Suppressor macrophage (primary cell): ENCODE measurements around the gene SERPINE2.

Experiments used
- DNase-seq, 4 experiments: peaks; one replicate each; pipeline ENCODE4 v3.0.0-alpha.2; 2020 to 2022

Gene SERPINE2

GRCh38 chr2:224042191-224042696, 3.2 kb upstream of the SERPINE2 start:
- no peak for DNase-seq

GRCh38 chr2:224041554-224041953, 2.5 kb upstream of the SERPINE2 start:
- DNase-seq, result peak in 2 of 4 experiments; percentile 27 to 31

GRCh38 chr2:224040753-224041152, 1.7 kb upstream of the SERPINE2 start:
- DNase-seq, result no peak

GRCh38 chr2:224039770-224040440, 819 bp upstream of the SERPINE2 start:
- DNase-seq, result no peak

GRCh38 chr2:224038830-224039079, 331 bp downstream of the SERPINE2 start:
- DNase-seq, result peak in 1 of 4 experiments; percentile 49

GRCh38 chr2:224038049-224038829, 847 bp downstream of the SERPINE2 start:
- peak in 2 of 4 experiments; percentile 25 to 46 for DNase-seq

GRCh38 chr2:224036731-224037361, 2.2 kb downstream of the SERPINE2 start:
- DNase-seq, result no peak

GRCh38 chr2:224034017-224034416, 5.1 kb downstream of the SERPINE2 start:
- peak in 2 of 4 experiments; percentile 44 to 46 for DNase-seq

GRCh38 chr2:224033601-224034000, 5.5 kb downstream of the SERPINE2 start:
- peak in 3 of 4 experiments; percentile 15 to 45 (median 37) for DNase-seq

GRCh38 chr2:224032283-224032682, 6.8 kb downstream of the SERPINE2 start:
- DNase-seq, result no peak

GRCh38 chr2:224031358-224031970, 7.6 kb downstream of the SERPINE2 start:
- DNase-seq, result no peak

GRCh38 chr2:224030786-224031185, 8.3 kb downstream of the SERPINE2 start:
- no peak for DNase-seq

- no peak for DNase-seq
Observed at GRCh38 chr2:224029876-224030275, 9.2 kb downstream of the SERPINE2 start.

- no peak for DNase-seq
Observed at GRCh38 chr2:224027931-224028330, 11.2 kb downstream of the SERPINE2 start.

GRCh38 chr2:224027070-224027469, 12.0 kb downstream of the SERPINE2 start:
- DNase-seq, result no peak

- DNase-seq, result peak; percentile 84 to 96 (median 88)
Observed at GRCh38 chr2:224025874-224026273, 13.2 kb downstream of the SERPINE2 start.

GRCh38 chr2:224024270-224024669, 14.8 kb downstream of the SERPINE2 start:
- no peak for DNase-seq

- peak in 1 of 4 experiments; percentile 10 for DNase-seq
Observed at GRCh38 chr2:224023188-224023587, 15.9 kb downstream of the SERPINE2 start.

GRCh38 chr2:224022486-224022885, 16.6 kb downstream of the SERPINE2 start:
- no peak for DNase-seq

- no peak for DNase-seq
Observed at GRCh38 chr2:224020523-224020922, 18.6 kb downstream of the SERPINE2 start.

GRCh38 chr2:224017957-224018356, 21.1 kb downstream of the SERPINE2 start:
- no peak for DNase-seq

- no peak for DNase-seq
Observed at GRCh38 chr2:224016963-224017362, 22.1 kb downstream of the SERPINE2 start.

GRCh38 chr2:224014336-224014735, 24.8 kb downstream of the SERPINE2 start:
- DNase-seq, result no peak
